Neural cell (in vitro differentiated cells): ENCODE measurements around the gene SOX5. TPM values are rescaled to one million over a fixed set of nuclear protein-coding genes. Genes with fewer than 3 reads are reported as not detected.

Experiments
- H2AFZ ChIP-seq: fragments of 200-600, 300-800 bp; sonication (generic), shearing (Covaris generic); 2 replicates; pipeline ENCODE4 v1.6.0; 2014; ENCODE audit warnings: low read depth, mild to moderate bottlenecking, antibody characterized with exemption, low read length, moderate library complexity
- H3F3A ChIP-seq: fragments of 200-600 bp; shearing (Covaris generic); 2 replicates; pipeline ENCODE4 v1.6.1; 2016; ENCODE audit warnings: mild to moderate bottlenecking, moderate library complexity, mixed read lengths, antibody characterized with exemption, low read length; ENCODE audit not compliant: insufficient read depth, poor library complexity, severe bottlenecking
- H3K27ac ChIP-seq: fragments of 200-600, 300-800 bp; sonication (generic), shearing (Covaris generic); 2 replicates; pipeline ENCODE4 v1.5.1; 2014; ENCODE audit warnings: mild to moderate bottlenecking, low read length, moderate library complexity
- H3K27me3 ChIP-seq: fragments of 300-800, 200-600 bp; sonication (generic), shearing (Covaris generic); 2 replicates; pipeline ENCODE4 v1.6.0; 2014; ENCODE audit warnings: mild to moderate bottlenecking, low read depth, low read length, moderate library complexity; ENCODE audit not compliant: insufficient read depth
- H3K36me3 ChIP-seq: fragments of 300-800, 200-600 bp; sonication (generic), shearing (Covaris generic); 2 replicates; pipeline ENCODE4 v1.5.1; 2014; ENCODE audit warnings: mild to moderate bottlenecking, antibody characterized with exemption, low read length, moderate library complexity; ENCODE audit not compliant: insufficient read depth
- H3K4me2 ChIP-seq: fragments of 300-800, 200-600 bp; sonication (generic), shearing (Covaris generic); 2 replicates; pipeline ENCODE4 v1.6.0; 2014; ENCODE audit warnings: mild to moderate bottlenecking, low read length
- H3K4me3 ChIP-seq: fragments of 300-800, 200-600 bp; sonication (generic), shearing (Covaris generic); 2 replicates; pipeline ENCODE4 v1.5.1; 2014; ENCODE audit warnings: mild to moderate bottlenecking, low read length, moderate library complexity
- H3K79me2 ChIP-seq: fragments of 200-600 bp; shearing (Covaris generic); replicated peaks from 2 replicates; pipeline ENCODE4 v1.6.0; 2014; ENCODE audit warnings: mild to moderate bottlenecking, low read length, moderate library complexity; ENCODE audit not compliant: insufficient read depth
- H3K9ac ChIP-seq: fragments of 300-800, 200-600 bp; sonication (generic), shearing (Covaris generic); 2 replicates; pipeline ENCODE4 v1.6.1; 2016; ENCODE audit warnings: mild to moderate bottlenecking, low read length, mixed read lengths
- H3K9me2 ChIP-seq: fragments of 200-600 bp; shearing (Covaris generic); 2 replicates; pipeline ENCODE4 v1.6.1; 2016; ENCODE audit warnings: mild to moderate bottlenecking, low read length, mixed read lengths; ENCODE audit not compliant: insufficient read depth
- H3K9me3 ChIP-seq: fragments of 200-600, 300-800 bp; sonication (generic), shearing (Covaris generic); 2 replicates; pipeline ENCODE4 v1.6.1; 2016; ENCODE audit warnings: mild to moderate bottlenecking, mixed run types, low read length, moderate library complexity, mixed read lengths
- H4K20me1 ChIP-seq: fragments of 200-600 bp; shearing (Covaris generic); 2 replicates; pipeline ENCODE4 v1.6.1; 2016; ENCODE audit warnings: mild to moderate bottlenecking, mixed run types; ENCODE audit not compliant: insufficient read depth
- CTCF ChIP-seq: fragments of 450-650 bp; IDR thresholded peaks from 2 replicates; pipeline ENCODE4 v1.5.1; 2014; ENCODE audit warnings: antibody characterized with exemption, mild to moderate bottlenecking, moderate library complexity; ENCODE audit not compliant: poor library complexity, severe bottlenecking
- EP300 ChIP-seq: fragments of 450-650 bp; conservative IDR thresholded peaks from 2 replicates; pipeline ENCODE4 v1.6.1; 2014; ENCODE audit warnings: antibody characterized with exemption, mild to moderate bottlenecking, moderate library complexity; ENCODE audit not compliant: poor library complexity, severe bottlenecking
- EZH2 ChIP-seq: fragments of 200-600, 300-800 bp; shearing (Covaris generic), sonication (generic); IDR thresholded peaks from 2 replicates; pipeline ENCODE4 v1.6.1; 2014; ENCODE audit warnings: antibody characterized with exemption, low read length, borderline replicate concordance, mild to moderate bottlenecking; ENCODE audit not compliant: insufficient read depth, poor library complexity, severe bottlenecking
- MXI1 ChIP-seq: fragments of 450-650 bp; conservative IDR thresholded peaks from 2 replicates; pipeline ENCODE4 v1.6.1; 2014; ENCODE audit warnings: antibody characterized with exemption, mild to moderate bottlenecking; ENCODE audit not compliant: poor library complexity, severe bottlenecking
- POLR2AphosphoS5 ChIP-seq: IDR thresholded peaks from 2 replicates; pipeline ENCODE4 v1.6.1; 2012
- RAD21 ChIP-seq: fragments of 450-650 bp; conservative IDR thresholded peaks from 2 replicates; pipeline ENCODE4 v1.6.1; 2014; ENCODE audit warnings: antibody characterized with exemption, mild to moderate bottlenecking, moderate library complexity
- REST ChIP-seq: IDR thresholded peaks from 2 replicates; pipeline ENCODE4 v1.6.1; 2012; ENCODE audit warnings: borderline replicate concordance
- SMC3 ChIP-seq: fragments of 450-650 bp; conservative IDR thresholded peaks from 2 replicates; pipeline ENCODE4 v1.6.1; 2014; ENCODE audit warnings: antibody characterized with exemption, mild to moderate bottlenecking, moderate library complexity; ENCODE audit not compliant: poor library complexity
- TAF1 ChIP-seq: IDR thresholded peaks from 2 replicates; pipeline ENCODE4 v1.6.1; 2012; ENCODE audit warnings: low read depth
- polyA plus RNA-seq: library from polyadenylated mRNA; depleted of rRNA; stranded (reverse); fragments of >200 nt; gene quantifications from 2 replicates; pipeline ENCODE4 v1.2.3, GENCODE V29; 2014

SOX5 gene
- polyA plus RNA-seq, 1 donor from 2014 or later, result 1.8 TPM

GRCh38 chr12:23911574-23911973, 37.9 kb downstream of the SOX5 start:
- no peak overlapping the region for H3K9ac ChIP-seq
- H3K9me2 ChIP-seq, result no peaks in the 10 kb centered on the region
- no peaks in the 10 kb centered on the region for H3K27me3 ChIP-seq
- no peak for TF ChIP-seq REST
- no peak for TF ChIP-seq RAD21
- TF ChIP-seq CTCF, result no peak
- TF ChIP-seq EP300, result no peak
- TF ChIP-seq MXI1, result no peak
- no peak for TF ChIP-seq EZH2
- no peak for TF ChIP-seq TAF1
- no peak for TF ChIP-seq SMC3
- no peak for TF ChIP-seq POLR2AphosphoS5
- H3F3A ChIP-seq, result no peaks in the 10 kb centered on the region
- H4K20me1 ChIP-seq, result no peaks in the 10 kb centered on the region
- H3K9me3 ChIP-seq, result no peaks in the 10 kb centered on the region
- no peak overlapping the region for H2AFZ ChIP-seq
- H3K36me3 ChIP-seq, result no peaks in the 10 kb centered on the region
- H3K27ac ChIP-seq, result no peak overlapping the region
- H3K4me2 ChIP-seq, result no peak overlapping the region
- peaks cover 76% of the 10 kb centered on the region for H3K79me2 ChIP-seq
- H3K4me3 ChIP-seq, result no peak overlapping the region

DNA sequence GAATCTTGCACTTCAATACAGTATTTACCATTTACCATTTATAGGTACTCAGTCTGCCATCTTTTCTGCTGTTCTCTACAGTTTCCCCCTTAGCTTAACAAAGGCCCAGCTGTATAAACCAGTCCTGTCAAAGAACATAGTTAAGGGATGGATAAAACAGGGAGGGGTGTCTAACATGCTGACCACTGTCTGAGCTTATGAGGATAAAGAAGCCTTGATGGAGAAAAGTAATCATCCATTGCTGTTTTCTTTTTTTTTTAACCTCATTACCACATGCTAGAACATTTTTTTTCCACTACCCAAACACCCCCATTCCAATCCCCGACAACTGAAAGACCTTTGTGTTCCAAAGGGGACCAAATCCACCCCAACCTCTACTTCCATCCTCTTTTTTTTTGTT, 39.9 kb downstream of the SOX5 start:
- peaks cover 78% of the 10 kb centered on the region for H3K79me2 ChIP-seq
- H3K9me2 ChIP-seq, result no peaks in the 10 kb centered on the region
- H3K27ac ChIP-seq, result no peak overlapping the region
- no peak overlapping the region for H2AFZ ChIP-seq
- H3K4me2 ChIP-seq, result no peak overlapping the region
- no peak for TF ChIP-seq MXI1
- no peaks in the 10 kb centered on the region for H3K27me3 ChIP-seq
- no peaks in the 10 kb centered on the region for H3K9me3 ChIP-seq
- H4K20me1 ChIP-seq, result no peaks in the 10 kb centered on the region
- H3F3A ChIP-seq, result no peaks in the 10 kb centered on the region
- no peaks in the 10 kb centered on the region for H3K36me3 ChIP-seq
- H3K4me3 ChIP-seq, result no peak overlapping the region
- H3K9ac ChIP-seq, result no peak overlapping the region

- Histone ChIP-seq H3K9me2 (no peaks in the 10 kb centered on the region), H3K79me2 (peaks cover 75% of the 10 kb centered on the region), H3K27me3 (no peaks in the 10 kb centered on the region), H3K36me3 (no peaks in the 10 kb centered on the region), H4K20me1 (no peaks in the 10 kb centered on the region), H3F3A (no peaks in the 10 kb centered on the region), H3K4me2 (no peak overlapping the region), H3K27ac (no peak overlapping the region), H3K9me3 (no peaks in the 10 kb centered on the region), H3K4me3 (no peak overlapping the region), H2AFZ (no peak overlapping the region), H3K9ac (no peak overlapping the region)
- TF ChIP-seq CTCF (no peak), TAF1 (no peak), MXI1 (no peak), REST (no peak), POLR2AphosphoS5 (no peak), RAD21 (no peak), EZH2 (no peak), EP300 (no peak), SMC3 (no peak)
Measured at GRCh38 chr12:23906329-23906728, 43.1 kb downstream of the SOX5 start.
